T-helper 22 cell (primary cell): ENCODE results near the gene SLC18A2.
"Not testable (repeated sequence)": the region's sequence is repeated elsewhere in the genome, so short reads cannot be mapped to it uniquely, and the experiment has no call there.

Experiments
- DNase-seq: peaks from one replicate; pipeline ENCODE4 v3.0.0-alpha.2; 2020; ENCODE audit warnings: low read depth

Gene SLC18A2

DNA sequence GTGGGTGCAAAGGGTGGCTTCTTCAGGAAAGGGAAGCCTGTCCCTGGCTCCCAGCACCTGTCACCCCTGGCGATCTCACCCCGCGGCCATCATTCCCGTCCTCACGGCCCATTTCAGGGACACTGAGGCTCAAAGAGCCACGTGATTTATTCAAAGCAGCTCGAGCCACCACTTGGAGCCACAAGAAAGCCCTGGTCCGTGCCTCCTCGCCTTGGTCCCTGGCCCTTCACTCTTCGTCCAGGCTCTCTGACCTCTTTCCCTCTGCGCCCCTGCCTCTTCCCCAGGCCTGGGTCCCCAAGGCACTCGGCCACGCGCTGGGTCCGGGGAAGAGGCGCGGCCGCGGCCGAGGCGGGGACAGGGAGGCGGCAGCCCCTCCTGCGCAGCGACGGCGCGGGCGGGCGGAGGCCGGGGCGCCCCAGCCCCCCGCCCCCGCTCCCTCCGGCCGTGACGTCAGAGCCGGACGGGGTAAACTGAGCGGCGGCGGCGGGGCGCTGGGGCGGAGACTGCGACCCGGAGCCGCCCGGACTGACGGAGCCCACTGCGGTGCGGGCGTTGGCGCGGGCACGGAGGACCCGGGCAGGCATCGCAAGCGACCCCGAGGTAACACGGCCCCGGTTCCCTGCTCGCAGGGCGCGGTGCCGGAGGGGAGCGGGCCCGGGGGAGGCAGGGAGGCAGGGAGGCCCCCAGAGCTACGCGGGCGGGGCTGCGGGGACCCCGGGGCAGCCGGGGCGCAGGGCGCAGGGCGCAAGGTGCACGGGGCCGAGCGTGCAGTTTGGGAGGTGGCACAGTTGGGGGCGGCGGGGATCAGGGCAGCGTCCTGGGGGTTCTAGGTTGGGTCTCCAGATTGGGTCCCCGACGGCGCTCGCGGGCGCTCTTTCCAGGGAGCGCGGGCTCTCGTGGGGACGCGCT lies at the start of gene SLC18A2:
Gene SLC18A2 (plus strand): TSS at position 494 of the 909 bp plus-strand sequence. CDS start 580 bp downstream, outside the sequence.
- DNase-seq, result no peak

DNA sequence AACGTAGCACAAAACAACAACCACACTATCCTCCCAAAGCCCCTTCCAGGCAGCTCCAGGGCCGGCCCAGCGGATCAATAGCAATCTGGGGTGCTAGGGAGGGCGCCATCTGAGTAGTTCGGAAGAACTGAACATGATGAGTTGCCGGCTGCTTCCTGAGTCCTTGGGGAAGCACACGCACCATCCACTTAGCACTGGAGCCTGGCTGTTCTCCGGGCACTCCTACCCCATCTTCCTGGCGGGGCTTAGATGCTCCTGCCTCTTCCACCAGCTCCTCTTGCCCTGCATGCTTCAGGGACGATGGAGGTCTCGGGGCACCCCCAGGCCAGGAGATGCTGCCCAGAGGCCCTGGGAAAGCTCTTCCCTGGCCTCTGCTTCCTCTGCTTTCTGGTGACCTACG lies 43.7 kb upstream of the SLC18A2 start, which contains the start of gene KCNK18:
Gene KCNK18 (plus strand): TSS at position 301 of the 400 bp plus-strand sequence. CDS start 0 bp downstream, at position 301.
- DNase-seq, result no peak

DNA sequence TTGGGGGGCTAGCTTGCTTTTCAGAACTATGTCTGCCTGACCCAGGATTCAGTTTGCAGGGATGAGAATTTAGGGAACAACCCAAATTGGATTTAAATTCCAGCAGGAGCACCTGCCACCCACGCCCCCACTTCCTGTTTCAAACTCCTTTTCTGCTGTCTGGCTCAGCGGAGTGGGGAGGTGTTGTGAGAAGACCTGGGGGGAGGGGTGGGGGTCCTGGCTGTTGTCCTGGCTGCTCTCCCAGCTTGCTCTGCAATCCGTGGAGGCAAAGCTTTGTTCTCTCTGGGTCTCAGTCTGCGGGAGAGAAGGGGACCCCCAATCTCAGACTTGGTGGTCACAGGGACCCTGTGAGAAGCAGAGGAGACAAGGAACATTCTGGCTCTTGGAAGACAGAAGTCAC lies 42.8 kb upstream of the SLC18A2 start:
- no peak for DNase-seq

DNA sequence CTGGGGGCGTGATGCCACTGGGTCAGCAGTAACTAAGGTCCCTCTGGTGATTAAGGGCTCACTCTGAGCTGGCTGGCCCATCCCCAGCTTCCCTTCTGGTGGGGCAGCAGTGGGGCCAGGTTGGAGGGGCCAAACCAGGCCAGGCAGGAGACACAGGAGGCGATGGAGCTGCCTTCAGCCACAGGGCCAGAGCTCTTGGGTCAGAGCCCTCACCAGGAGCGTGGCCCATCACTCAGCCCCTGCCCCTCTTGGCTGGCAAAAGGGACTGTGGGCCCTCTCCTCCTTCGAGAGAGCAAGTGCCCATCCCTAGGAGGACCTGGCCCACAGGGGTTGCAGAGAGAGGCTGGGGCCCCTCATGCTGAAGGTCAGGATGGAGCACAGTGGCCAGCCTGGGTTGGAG lies 39.1 kb upstream of the SLC18A2 start:
- no peak for DNase-seq

DNA sequence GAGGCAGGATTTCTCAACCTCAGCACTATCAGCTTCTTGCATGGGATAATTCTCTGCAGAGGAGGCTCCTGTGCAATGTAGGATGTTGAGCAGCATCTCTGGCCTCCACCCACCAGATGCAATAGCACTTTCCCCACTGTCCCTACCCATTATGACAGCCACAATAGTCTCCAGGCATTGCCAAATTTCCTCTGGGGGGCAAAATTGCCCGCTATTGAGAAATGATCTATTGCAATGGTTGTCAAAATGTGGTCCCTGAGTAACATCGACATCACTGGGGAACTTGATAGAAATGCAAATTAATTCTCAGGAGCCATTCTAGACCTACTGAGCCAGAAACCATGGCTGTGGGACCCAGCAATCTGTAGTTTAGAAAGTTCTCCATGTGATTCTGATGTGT lies 36.6 kb upstream of the SLC18A2 start:
- no peak for DNase-seq

DNA sequence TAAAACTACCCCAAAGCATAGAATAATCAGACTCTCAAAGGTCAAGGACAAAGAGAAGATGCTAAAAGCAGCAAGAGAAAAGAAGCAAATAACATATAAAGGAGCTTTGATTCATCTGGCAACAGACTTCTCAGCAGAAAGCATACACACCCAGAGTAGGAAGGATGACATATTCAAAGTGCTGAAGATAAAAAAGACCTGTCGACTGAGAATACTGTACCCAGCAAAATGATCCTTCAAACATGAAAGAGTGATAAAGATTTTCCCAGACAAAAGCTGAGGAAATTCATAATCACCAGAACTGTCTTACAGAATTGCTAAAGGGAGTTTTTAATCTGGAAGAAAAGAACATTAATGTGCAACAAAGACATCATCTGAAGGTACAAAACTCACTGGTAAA lies 28.7 kb upstream of the SLC18A2 start:
- DNase-seq, result no peak

DNA sequence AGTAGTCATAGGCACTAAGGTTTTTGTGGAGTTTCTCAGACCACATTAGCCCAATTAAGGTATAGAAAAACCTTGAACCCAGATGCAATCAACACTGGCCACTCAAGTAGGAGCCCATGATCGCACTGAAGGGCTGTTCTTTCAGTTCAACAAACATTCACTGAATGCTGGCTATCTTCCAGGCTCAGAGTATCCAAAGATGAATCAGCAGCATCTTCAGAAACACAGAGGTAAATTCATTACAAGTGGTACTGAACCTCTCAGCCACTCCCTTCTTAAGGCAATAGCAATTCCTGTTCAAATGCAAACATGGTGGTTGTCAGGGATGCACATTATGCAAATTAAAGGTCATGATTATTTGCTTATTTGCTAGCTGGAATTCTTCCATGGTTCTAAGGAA lies 26.5 kb upstream of the SLC18A2 start:
- DNase-seq, result no peak

DNA sequence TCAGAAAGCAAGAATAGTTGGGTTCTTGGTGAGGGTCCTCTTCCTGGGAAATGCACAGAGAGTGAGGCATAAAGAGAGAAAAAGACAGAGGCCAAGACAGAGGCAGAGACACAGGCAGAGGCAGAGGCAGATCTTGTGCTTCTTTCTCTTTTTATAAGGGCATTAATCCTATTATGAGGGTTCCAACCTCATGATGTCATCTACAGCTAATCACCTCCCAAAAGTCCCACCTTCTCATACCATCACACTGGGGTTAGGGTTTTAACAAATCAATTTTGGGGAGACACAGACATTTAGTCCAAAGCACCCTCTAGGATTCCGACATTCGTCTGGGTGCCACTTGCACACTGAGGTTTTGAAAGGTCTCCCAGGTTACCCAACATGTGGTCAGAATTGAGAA lies 25.8 kb upstream of the SLC18A2 start:
- DNase-seq, result no peak

DNA sequence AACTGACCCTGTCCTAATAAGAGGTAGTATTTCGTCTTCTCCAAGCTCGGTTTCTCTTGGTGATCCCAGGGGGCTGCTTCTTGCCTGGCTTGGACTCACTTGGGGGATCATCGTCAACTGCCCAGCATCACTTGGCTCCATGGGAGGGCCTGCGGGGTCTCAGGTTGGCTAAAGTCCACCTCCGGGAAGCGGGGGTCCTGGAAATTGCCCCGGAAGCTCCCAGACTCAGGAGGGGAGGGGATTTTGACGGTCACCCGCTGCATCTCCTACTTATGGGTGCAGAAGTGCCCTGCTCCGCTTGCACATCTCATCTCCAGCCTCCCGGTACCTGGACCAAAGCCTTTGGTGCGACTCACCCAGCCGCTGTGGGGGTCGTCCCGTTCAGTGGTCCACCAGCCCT lies 24.9 kb upstream of the SLC18A2 start:
- DNase-seq, result no peak

DNA sequence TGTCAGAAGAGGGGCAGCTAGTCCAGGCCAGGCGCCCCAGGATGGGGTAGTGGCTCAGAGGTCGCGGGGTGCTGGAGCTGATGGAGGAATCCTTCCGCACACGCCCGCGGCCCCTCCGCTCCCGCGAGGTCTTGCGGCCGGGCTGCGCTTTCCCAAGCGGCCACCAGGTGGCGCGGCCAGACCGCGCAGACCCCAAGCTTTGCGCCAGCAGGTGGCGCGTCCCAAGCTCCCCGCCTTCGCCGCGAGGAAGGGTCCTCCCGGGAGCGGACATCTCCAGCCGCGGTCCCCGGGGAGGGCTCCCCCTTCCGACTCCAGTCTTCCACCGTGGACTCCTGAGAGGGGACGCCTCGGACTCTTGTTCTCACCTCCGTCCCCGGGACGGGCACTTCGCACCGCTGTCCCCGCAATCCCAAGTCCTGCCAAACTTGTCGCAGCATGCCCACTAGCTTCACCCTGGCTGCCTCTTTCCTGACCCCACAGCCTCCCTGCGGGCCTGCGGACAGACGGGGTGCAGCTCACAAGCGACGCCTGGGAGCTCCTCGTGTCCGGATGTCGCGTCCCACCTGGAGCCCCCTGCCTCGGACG lies 24.2 kb upstream of the SLC18A2 start:
- DNase-seq, result peak; percentile 29

DNA sequence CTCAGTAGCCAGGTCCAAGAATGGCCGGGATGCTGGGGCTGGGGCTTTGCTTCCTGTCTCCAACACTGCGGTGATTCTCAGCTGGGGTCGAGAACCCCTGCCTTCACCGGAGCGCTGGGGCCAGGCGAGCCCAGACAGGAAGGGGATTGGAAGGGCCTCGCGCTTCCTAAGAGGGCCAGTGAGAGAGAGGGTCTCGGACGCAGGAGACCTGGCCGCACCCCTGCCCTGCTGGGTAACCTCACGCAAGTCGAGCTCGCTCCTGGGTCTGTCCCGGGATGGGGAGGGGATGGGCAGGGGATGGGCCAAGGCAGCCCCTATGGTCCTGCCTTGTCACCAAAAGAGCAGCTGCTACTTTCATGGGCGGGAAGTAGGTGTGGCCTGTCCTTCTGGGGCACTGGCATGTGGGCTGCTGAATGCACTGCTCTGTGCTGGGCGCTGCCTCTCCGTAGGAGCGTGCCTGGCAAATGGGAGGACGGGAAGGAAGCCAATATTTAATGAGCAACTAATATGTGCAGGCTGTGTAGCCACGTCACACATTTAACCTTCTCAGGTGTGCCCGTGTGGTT lies 23.6 kb upstream of the SLC18A2 start:
- DNase-seq, result no peak

DNA sequence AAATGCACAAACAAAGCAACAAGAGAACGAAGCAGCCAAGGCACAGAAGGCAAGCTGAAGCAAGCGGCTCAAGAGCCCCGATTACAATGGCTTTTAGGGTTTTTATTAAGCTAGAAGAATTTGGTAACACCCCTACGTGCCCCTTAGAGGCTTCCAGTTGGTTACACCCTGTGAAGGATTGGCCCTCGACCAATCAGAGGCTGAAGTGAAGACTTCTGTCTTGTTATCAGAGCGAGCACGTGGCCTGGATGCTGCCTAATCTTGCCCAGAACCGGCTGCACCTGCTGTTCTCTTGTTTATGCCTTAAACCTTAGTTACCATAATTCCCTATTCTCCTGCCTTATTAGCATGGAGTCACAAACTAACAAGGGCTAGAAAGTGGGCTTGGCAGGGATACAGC lies 22.3 kb upstream of the SLC18A2 start:
- DNase-seq, result no peak

DNA sequence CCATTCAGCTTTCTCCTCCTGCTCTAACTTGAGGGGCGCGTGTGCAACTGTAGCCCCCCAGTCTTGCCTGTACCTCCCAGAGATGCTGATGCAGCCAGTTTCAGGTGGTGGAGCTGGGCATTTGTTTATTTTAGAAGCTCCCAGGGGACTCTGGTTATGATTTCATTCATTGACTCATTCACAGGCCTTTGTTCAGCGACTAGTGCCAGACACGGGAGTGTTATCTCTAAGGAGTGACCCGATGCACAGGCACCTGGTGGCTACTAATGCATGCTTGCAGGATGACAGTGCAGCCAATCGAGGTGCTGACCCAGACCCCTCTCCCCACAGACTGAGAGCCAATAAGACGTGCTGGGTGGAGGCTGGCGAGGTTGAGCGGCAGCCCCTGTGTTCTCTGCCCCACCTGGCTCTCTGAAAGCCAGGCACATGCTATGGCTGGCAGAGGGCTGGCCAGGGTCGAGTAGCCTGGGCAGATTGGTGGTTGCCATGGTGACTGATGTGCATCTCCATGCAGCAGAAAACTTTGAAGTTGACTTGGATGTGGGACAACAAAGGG lies 19.7 kb upstream of the SLC18A2 start:
- no peak for DNase-seq

DNA sequence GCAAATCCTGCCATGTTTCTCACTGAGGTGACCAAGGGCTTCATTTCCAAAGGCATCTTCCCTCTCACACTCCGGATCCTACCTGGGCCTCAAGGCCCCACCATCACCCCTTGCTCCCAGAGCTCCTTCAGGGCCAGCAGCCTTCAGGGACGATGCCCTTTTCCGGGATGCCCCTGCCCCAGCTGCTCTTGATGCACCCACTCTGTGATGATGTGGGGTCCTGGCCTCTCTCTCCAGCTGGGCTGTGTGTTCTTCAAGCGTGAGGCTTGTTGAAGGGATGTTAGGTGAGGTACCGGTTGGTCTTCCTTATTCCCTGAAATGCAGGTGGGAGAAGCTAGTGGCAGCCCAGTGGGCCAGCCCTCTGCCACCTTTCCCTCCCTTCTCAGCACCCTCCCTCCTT lies 18.4 kb upstream of the SLC18A2 start:
- DNase-seq, result no peak

DNA sequence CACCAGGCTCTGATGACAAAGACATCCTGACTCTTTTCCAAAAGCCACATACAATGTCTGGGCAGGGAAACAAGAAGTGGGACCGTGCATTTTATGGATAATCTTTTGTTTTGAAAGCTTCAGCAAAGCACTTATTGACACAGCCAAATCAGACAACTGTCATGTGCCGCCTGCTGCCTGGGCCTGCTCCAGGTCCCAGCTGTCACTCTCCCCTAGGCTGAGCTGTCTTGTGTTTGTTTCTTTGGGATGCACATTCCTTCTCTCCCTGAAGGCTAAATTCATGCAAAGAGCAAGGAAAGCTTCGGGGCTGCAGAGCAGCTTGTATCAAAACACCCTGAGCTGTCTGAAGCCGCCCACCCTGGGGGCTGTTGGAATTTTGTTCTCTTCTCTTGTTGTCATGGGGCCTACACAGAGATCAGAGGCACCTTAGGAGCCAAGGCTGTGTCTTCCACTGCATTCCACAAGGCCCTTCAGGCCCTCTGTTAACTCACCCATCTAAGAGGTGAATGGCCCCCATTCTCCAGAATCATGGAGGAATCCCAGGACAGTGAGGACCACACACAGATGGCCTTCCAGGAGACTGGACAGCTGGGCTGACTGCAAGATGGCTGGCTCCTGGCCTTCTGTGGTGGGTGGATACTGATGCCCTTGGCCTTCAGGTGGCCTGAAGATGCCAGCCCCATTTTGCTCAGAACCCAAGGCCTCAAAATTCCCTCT lies 17.8 kb upstream of the SLC18A2 start:
- DNase-seq, result no peak

DNA sequence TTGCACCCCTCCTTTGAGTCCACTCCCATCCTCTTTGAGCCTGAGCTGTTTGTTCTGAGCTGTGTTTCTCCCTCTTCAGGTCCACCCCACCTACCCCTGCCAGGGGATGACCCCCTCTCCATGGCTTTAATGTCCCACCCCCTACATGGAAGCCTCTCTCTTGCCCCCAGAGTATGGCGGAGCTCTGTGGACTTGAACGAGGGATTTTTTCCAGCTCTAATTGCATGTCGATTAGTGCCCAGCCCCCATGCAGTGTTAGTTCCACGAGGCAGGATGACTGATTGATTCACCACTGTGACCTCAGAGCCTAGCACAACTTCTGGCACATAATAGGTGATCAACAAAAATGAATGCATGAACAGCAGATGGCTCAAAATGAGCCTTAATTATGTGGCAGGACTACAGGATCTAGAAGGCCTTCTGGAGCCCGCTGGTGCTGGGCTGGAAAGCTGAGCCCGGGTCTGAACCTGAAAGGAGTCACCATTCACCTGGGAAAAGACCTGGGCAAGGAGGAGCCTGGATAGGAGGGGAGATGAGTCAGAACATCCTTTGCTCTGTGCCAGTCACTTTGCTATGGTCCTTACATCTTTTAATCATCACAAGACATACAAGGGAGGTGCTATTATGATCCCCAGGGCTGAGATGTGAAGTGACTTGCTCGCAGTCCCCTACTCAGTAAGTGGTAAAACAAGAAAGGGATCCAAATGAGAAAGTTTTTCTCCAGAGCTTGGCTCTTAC lies 17.1 kb upstream of the SLC18A2 start:
- no peak for DNase-seq

DNA sequence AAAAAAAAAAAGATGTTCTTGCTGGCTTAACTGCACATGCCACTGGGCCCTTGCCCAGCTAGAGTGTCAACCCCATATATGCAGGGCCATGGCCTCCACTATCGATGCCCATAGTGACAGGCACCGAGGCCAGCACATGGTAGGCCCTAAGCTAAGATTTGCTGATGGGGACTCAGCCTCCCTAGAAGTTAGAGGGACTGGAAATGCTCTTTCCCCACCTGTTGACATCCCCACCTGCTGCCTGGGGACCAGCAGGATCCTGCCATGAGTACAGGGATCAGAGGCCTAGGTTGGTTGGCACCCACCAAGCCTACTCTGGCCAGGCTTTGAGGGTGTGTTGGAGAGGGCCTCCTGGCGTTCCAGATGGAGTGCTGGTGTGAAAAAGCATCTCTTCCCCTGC lies 16.0 kb upstream of the SLC18A2 start:
- no peak for DNase-seq

DNA sequence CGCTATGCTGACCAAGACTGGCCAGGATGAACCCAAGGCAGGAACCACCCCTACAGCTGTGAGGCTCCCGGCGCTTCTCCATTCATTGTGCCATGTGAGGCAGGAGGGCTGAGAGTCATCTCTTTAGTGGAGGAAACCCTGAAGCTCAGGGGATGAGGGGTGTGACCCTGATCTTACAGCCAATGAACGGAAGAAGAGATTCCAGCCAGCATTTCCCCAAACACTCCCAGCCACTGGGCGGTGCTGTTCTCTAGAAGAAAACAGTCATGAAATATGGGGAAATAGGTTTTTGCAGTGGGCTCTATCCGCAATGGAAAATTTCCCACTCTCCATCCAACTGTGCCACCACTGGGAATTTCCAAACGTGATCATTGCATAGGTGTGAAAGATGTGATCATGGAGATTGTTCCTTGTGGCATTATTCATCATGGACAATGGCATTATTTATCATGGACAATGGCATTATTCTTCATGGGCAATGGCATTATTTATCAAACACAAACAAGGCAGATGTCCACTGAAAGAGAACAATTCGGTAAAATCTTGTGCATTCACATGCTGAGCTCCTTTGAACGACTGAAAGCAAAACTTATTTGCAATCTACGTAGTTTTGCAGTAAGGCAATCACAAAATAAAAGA lies 14.0 kb upstream of the SLC18A2 start:
- no peak for DNase-seq

DNA sequence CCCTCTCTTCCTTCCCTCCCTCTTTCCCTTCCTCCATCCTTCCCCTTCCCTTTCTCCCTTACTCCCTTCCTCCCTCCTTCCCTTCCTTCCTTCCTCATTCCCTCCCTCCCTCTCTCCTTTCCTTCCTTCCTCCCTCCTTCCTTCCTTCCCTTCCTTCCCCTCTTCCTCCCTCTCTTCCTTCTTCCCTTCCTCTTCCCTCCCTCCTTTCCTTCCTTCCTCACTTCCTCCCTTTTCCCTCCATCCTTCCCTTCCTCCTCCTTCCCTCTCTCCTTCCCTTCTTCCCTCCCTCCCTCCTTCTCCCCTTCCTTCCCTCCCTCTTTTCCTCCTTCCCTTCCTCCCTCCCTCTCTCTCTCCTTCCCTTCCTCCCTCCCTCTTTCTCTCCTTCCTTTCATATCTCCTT lies 12.7 kb upstream of the SLC18A2 start:
- DNase-seq, result no peak

DNA sequence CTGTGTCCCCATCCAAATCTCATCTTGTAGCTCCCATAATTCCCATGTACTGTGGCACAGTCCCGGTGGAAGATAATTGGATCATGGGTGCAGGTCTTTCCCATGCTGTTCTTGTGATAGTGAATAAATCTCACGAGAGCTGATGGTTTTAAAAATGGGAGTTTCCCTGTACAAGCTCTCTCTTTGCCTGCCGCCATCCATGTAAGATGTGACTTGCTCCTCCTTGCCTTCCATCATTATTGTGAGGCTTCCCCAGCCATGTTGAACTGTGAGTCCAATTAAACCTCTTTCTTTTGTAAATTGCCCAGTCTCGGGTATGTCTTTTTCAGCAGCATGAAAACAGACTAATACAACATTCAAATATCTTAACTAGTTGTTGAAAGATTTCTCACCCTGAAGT lies 10.8 kb upstream of the SLC18A2 start:
- not testable (repeated sequence) for DNase-seq

DNA sequence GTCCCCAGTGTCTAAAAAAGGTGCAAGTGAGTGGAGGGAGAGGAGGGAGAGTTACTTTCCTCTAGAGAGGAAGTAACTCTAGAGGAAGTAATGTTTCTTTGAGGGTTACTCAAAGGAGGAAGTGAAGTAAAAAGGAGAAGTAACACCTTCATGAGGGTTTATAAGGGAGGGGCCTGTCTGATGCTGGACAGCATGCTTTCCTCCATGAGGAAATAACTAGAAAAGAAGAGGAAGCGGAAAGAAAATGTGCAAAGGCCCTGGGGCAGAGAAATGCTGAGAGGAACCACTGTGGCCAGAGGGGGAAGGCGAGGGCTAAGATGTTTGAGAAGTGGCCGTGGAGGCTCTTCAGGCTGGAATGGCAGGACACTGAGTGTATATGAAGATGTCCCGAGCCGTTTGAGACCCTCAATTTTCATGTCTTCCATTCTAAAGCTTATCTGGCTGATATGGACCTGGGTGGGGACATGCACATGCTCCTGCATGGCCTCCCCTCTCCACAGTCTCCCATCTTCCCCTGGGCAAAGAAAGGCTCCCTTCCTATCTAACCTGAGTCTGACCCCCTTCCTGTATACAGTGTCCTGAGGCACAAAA lies 3.4 kb upstream of the SLC18A2 start:
- no peak for DNase-seq
